Measurements from ENCODE around the gene SAMD7.

The SAMD7 gene

GRCh38 chr3:169939320-169939719, 27.9 kb downstream of the SAMD7 start:
- H3K4me3 Mint-ChIP-seq, result no peak overlapping the region
- DNase-seq, result no peak
- no peak for ATAC-seq
- H3K4me1 Mint-ChIP-seq, result peaks cover 29% of the 10 kb centered on the region
- no peak overlapping the region for H3K27ac Mint-ChIP-seq
- H3K9me3 Mint-ChIP-seq, result no peaks in the 10 kb centered on the region
- H3K27me3 Mint-ChIP-seq, result peaks cover 3% of the 10 kb centered on the region
- H3K36me3 Mint-ChIP-seq (ENCODE audit: low read depth), result no peaks in the 10 kb centered on the region

- Mint-ChIP-seq H3K9me3 (no peaks in the 10 kb centered on the region), H3K4me3 (no peak overlapping the region), H3K36me3 (ENCODE audit: low read depth) (no peaks in the 10 kb centered on the region), H3K4me1 (peaks cover 29% of the 10 kb centered on the region), H3K27ac (no peak overlapping the region), H3K27me3 (peaks cover 3% of the 10 kb centered on the region)
- no peak for DNase-seq
- ATAC-seq, result no peak
Measured at GRCh38 chr3:169939751-169940150, 28.4 kb downstream of the SAMD7 start.

- H3K9me3 Mint-ChIP-seq, result no peaks in the 10 kb centered on the region
- H3K4me3 Mint-ChIP-seq, result no peak overlapping the region
- no peaks in the 10 kb centered on the region for H3K36me3 Mint-ChIP-seq (ENCODE audit: low read depth)
- H3K27ac Mint-ChIP-seq, result peak overlapping the region; percentile 40
- no peak for ATAC-seq
- H3K4me1 Mint-ChIP-seq, result peaks cover 35% of the 10 kb centered on the region
- no peak for DNase-seq
- peaks cover 2% of the 10 kb centered on the region for H3K27me3 Mint-ChIP-seq
Measured at GRCh38 chr3:169940470-169941181, 29.3 kb downstream of the SAMD7 start.

- peaks cover 36% of the 10 kb centered on the region for H3K4me1 Mint-ChIP-seq
- H3K4me3 Mint-ChIP-seq, result peak overlapping the region; percentile 60
- H3K27ac Mint-ChIP-seq, result peak overlapping the region; percentile 78
Measured at GRCh38 chr3:169945313-169945712, 33.9 kb downstream of the SAMD7 start.

GRCh38 chr3:169946336-169946735, 35.0 kb downstream of the SAMD7 start:
- no peaks in the 10 kb centered on the region for H3K36me3 Mint-ChIP-seq (ENCODE audit: low read depth)
- DNase-seq (no peak), ATAC-seq (no peak)
- H3K27ac Mint-ChIP-seq, result no peak overlapping the region
- no peaks in the 10 kb centered on the region for H3K27me3 Mint-ChIP-seq
- H3K4me3 Mint-ChIP-seq, result no peak overlapping the region
- H3K4me1 Mint-ChIP-seq, result peaks cover 26% of the 10 kb centered on the region
- H3K9me3 Mint-ChIP-seq, result no peaks in the 10 kb centered on the region

More at GRCh38 chr3:169945313-169945712, 33.9 kb downstream of the SAMD7 start:
- H3K27me3 Mint-ChIP-seq, result no peaks in the 10 kb centered on the region
- no peaks in the 10 kb centered on the region for H3K9me3 Mint-ChIP-seq
- ATAC-seq (peak; percentile 97), DNase-seq (peak; percentile 54)
- no peaks in the 10 kb centered on the region for H3K36me3 Mint-ChIP-seq (ENCODE audit: low read depth)

- Mint-ChIP-seq H3K4me3 (no peak overlapping the region), H3K4me1 (peaks cover 23% of the 10 kb centered on the region), H3K9me3 (no peaks in the 10 kb centered on the region), H3K27ac (no peak overlapping the region), H3K36me3 (ENCODE audit: low read depth) (no peaks in the 10 kb centered on the region), H3K27me3 (peaks cover 2% of the 10 kb centered on the region)
- DNase-seq (no peak), ATAC-seq (no peak)
Measured at GRCh38 chr3:169948559-169949448, 37.4 kb downstream of the SAMD7 start.

- Mint-ChIP-seq H3K4me1 (peaks cover 16% of the 10 kb centered on the region), H3K36me3 (ENCODE audit: low read depth) (no peaks in the 10 kb centered on the region), H3K4me3 (no peak overlapping the region), H3K9me3 (no peaks in the 10 kb centered on the region), H3K27ac (no peak overlapping the region), H3K27me3 (peaks cover 7% of the 10 kb centered on the region)
- DNase-seq (no peak), ATAC-seq (peak; percentile 23)
Measured at GRCh38 chr3:169952045-169952444, 40.7 kb downstream of the SAMD7 start.

- H3K27me3 Mint-ChIP-seq, result peaks cover 7% of the 10 kb centered on the region
Measured at GRCh38 chr3:169953462-169954141, 42.2 kb downstream of the SAMD7 start.

GRCh38 chr3:169954142-169954756, 42.9 kb downstream of the SAMD7 start:
- ATAC-seq, result peak; percentile 15
- Mint-ChIP-seq H3K36me3 (ENCODE audit: low read depth) (no peaks in the 10 kb centered on the region), H3K9me3 (no peaks in the 10 kb centered on the region), H3K4me1 (peaks cover 6% of the 10 kb centered on the region), H3K27me3 (peaks cover 7% of the 10 kb centered on the region), H3K27ac (no peak overlapping the region), H3K4me3 (no peak overlapping the region)
- no peak for DNase-seq

More at GRCh38 chr3:169953462-169954141, 42.2 kb downstream of the SAMD7 start:
- Mint-ChIP-seq H3K4me3 (no peak overlapping the region), H3K36me3 (ENCODE audit: low read depth) (no peaks in the 10 kb centered on the region), H3K4me1 (peaks cover 12% of the 10 kb centered on the region), H3K9me3 (no peaks in the 10 kb centered on the region), H3K27ac (no peak overlapping the region)
- DNase-seq (no peak), ATAC-seq (no peak)

- Mint-ChIP-seq H3K4me3 (no peak overlapping the region), H3K9me3 (no peaks in the 10 kb centered on the region), H3K36me3 (ENCODE audit: low read depth) (no peaks in the 10 kb centered on the region), H3K27ac (peak overlapping the region; percentile 15), H3K27me3 (peaks cover 7% of the 10 kb centered on the region), H3K4me1 (peaks cover 5% of the 10 kb centered on the region)
- DNase-seq, result no peak
- no peak for ATAC-seq
Measured at GRCh38 chr3:169955406-169955805, 44.0 kb downstream of the SAMD7 start.

- peaks cover 42% of the 10 kb centered on the region for H3K4me1 Mint-ChIP-seq
- H3K4me3 Mint-ChIP-seq, result no peak overlapping the region
- peaks cover 3% of the 10 kb centered on the region for H3K36me3 Mint-ChIP-seq (ENCODE audit: low read depth)
- DNase-seq, result no peak
- no peaks in the 10 kb centered on the region for H3K9me3 Mint-ChIP-seq
- H3K27me3 Mint-ChIP-seq, result no peaks in the 10 kb centered on the region
- no peak overlapping the region for H3K27ac Mint-ChIP-seq
- ATAC-seq, result no peak
Measured at GRCh38 chr3:169964176-169964575, 52.8 kb downstream of the SAMD7 start.

- ATAC-seq (peak; percentile 13), DNase-seq (no peak)
- Mint-ChIP-seq H3K27me3 (no peaks in the 10 kb centered on the region), H3K27ac (peak overlapping the region; percentile 83), H3K36me3 (ENCODE audit: low read depth) (peaks cover 3% of the 10 kb centered on the region), H3K9me3 (no peaks in the 10 kb centered on the region), H3K4me1 (peaks cover 57% of the 10 kb centered on the region), H3K4me3 (peak overlapping the region; percentile 86)
Measured at GRCh38 chr3:169965562-169966427, 54.4 kb downstream of the SAMD7 start.

GRCh38 chr3:169966428-169966950, 55.1 kb downstream of the SAMD7 start, which contains the start of gene SEC62:
Gene SEC62, plus strand, starts transcription at chr3:169966807. Its CDS starts 16 bp downstream, at chr3:169966823.
- no peaks in the 10 kb centered on the region for H3K9me3 Mint-ChIP-seq
- peaks cover 62% of the 10 kb centered on the region for H3K4me1 Mint-ChIP-seq
- ATAC-seq, result peak; percentile 91

More at GRCh38 chr3:169966428-169966950, 55.1 kb downstream of the SAMD7 start, which contains the start of gene SEC62:
- Mint-ChIP-seq H3K27ac (peak within 1 kb of the TSS; percentile 83), H3K36me3 (ENCODE audit: low read depth) (peaks cover 4% of the 10 kb centered on the region), H3K4me3 (peak within 1 kb of the TSS; percentile 86), H3K27me3 (no peaks in the 10 kb centered on the region)
- DNase-seq, result peak; percentile 96

All from activated naive CD8-positive, alpha-beta T cell treated with anti-CD3 and anti-CD28 coated beads, Interleukin-2, amount 50 U/mL, for 24 hours (primary cell).